Activated naive CD8-positive, alpha-beta T cell (primary cell): ENCODE data around the gene ERMP1.
A peak's percentile ranks its signal among the peaks of the same experiment; 100 is the strongest.
"Not testable (repeated sequence)": the region's sequence is repeated elsewhere in the genome, so short reads cannot be mapped to it uniquely, and the experiment has no call there.

Experiments used
- H3K27ac Mint-ChIP-seq: one replicate; pipeline ENCODE4 v1.8.0; 2021; ENCODE audit warnings: mixed read lengths
- H3K27me3 Mint-ChIP-seq: one replicate; pipeline ENCODE4 v1.8.0; 2021; ENCODE audit warnings: mixed read lengths
- H3K36me3 Mint-ChIP-seq: one replicate; pipeline ENCODE4 v1.8.0; 2021; ENCODE audit warnings: mixed read lengths
- H3K4me1 Mint-ChIP-seq: one replicate; pipeline ENCODE4 v1.8.0; 2021; ENCODE audit warnings: low read depth, mixed read lengths
- H3K4me3 Mint-ChIP-seq: one replicate; pipeline ENCODE4 v1.8.0; 2021; ENCODE audit warnings: mild to moderate bottlenecking, mixed read lengths
- H3K9me3 Mint-ChIP-seq: one replicate; pipeline ENCODE4 v1.8.0; 2021; ENCODE audit warnings: low read depth, mixed read lengths

The ERMP1 gene

DNA sequence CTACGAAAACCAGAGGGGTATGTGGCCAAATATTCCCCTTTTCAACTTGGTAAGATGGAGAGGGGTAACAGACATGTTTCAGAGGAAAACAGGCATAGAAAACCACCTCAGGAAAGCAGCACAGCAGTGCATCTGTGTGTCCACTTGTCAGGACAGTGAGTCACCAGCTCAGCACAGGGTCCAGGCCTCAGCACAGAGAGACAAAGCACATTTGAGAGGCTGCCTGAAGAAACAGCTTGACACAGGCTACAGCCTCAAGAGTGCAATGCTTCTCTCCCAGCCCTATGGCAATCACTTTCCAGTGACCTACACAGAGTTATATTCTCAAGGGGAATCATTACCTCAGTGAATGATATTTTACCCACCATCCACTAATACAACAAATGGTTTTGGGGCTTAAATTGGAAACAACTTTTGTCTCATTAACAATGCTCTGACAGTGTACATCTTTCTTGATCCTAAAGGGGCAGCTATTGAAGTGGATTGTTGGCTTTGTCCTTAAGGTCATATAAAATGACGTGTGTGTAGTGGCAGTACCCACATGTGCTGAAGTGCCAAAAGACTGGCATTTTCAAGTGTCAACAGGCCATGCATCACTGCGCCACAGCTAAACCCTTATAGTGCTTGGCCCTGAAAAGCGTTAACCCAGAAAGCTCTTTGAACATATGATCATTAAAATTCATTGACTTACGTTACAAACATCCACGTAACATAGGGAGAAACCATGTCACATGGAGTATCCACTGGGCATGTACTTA, 46.4 kb downstream of the ERMP1 start:
- Mint-ChIP-seq H3K27me3 (no peaks in the 10 kb centered on the region), H3K9me3 (peaks cover 8% of the 10 kb centered on the region), H3K36me3 (peaks cover 50% of the 10 kb centered on the region), H3K27ac (peak overlapping the region; percentile 51), H3K4me1 (peaks cover 38% of the 10 kb centered on the region), H3K4me3 (no peak overlapping the region)

DNA sequence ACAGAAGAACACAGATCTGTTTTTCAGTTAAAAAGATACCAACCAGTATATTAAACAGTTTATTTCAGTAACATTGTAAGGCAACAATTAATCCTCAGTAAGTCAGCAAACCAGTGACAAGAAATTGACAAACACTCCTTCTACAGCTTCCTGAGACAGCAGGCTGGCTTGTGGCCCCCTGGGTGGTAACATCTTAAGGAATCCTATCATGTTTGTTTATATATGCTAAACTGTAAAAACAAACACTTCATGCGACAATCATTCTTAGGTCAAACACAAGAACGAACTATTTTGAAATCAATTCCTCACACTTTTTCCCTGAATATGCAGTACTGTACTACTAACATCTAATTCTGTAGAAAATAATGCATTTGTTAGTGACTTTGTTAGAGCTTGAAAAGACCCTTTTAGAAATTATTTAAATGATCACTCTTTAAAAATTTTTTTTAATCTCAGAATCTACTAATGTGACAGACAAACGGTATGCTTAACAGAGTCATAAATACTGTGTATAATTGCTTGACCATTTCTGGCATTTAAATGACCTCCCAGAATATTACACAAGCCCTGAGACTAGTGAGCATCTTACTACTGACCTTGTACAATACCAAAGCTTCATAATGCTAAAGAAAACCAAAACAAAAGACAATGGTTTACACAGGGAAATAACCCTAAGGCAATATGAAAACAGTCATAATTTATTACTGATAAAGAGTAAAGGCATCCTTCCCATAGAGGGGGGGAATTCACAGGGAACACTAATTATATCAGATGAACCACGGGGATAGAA, 48.2 kb downstream of the ERMP1 start:
- H3K9me3 Mint-ChIP-seq, result peaks cover 12% of the 10 kb centered on the region
- H3K4me1 Mint-ChIP-seq, result peaks cover 23% of the 10 kb centered on the region
- H3K4me3 Mint-ChIP-seq, result no peak overlapping the region
- H3K27me3 Mint-ChIP-seq, result no peaks in the 10 kb centered on the region
- H3K27ac Mint-ChIP-seq, result peak overlapping the region; percentile 55
- peaks cover 51% of the 10 kb centered on the region for H3K36me3 Mint-ChIP-seq

DNA sequence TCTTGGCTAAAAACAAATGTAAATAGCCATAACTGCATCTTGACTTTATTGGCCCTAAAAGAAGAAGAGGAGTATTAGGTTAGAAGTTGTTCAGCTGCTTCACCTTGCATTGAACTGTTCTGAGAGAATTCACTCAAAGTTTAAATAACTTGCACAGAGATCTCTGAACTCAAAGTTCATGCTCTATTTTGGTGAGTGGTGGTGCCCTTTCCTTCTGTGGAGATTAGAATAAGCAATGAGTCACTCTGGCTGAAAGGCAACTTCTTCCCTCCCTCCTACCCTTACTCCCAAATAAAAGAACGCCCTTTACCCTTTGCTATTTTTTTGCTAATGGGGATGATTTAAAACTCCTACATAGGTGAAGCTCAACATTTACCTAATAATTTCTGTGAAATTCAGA, 48.9 kb downstream of the ERMP1 start:
- H3K9me3 Mint-ChIP-seq, result peaks cover 12% of the 10 kb centered on the region
- peaks cover 23% of the 10 kb centered on the region for H3K4me1 Mint-ChIP-seq
- H3K27me3 Mint-ChIP-seq, result no peaks in the 10 kb centered on the region
- peaks cover 49% of the 10 kb centered on the region for H3K36me3 Mint-ChIP-seq
- no peak overlapping the region for H3K4me3 Mint-ChIP-seq
- peak overlapping the region; percentile 41 for H3K27ac Mint-ChIP-seq

DNA sequence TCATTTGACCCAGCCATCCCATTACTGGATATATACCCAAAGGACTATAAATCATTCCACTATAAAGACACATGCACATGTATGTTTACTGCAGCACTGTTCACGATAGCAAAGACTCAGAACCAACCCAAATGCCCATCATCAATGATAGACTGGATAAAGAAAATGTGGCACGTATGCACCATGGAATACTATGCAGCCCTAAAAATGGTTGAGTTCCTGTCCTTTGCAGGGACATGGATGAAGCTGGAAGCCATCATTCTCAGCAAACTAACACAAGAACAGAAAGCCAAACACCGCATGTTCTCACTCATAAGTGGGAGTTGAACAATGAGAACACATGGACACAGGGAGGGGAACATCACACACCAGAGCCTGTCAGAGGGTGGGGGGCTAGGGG, 49.5 kb downstream of the ERMP1 start:
- not testable (repeated sequence) for H3K27ac Mint-ChIP-seq, H3K27me3 Mint-ChIP-seq, H3K4me3 Mint-ChIP-seq
- peaks cover 13% of the 10 kb centered on the region for H3K9me3 Mint-ChIP-seq
- peaks cover 18% of the 10 kb centered on the region for H3K4me1 Mint-ChIP-seq
- H3K36me3 Mint-ChIP-seq, result peaks cover 50% of the 10 kb centered on the region

DNA sequence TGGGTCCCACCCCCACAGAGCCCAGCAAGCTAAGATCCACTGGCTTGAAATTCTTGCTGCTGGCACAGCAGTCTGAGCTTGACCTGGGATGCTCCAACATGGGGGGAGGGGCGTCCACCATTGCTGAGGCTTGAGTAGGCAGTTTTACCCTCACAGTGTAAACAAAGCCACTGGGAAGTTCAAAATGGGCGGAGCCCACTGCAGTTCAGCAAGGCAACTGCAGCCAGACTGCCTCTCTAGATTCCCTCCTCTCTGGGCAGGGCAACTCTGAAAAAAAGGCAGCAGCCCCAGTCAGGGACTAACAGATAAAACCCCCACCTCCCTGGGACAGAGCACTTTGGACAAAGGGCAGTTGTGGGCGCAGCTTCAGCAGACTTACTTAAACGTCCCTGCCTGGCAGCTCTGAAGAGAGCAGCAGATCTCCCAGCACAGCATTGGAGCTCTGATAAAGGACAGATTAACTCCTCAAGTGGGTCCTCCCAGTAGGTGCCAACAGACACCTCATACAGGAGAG, 53.2 kb downstream of the ERMP1 start:
- H3K4me1 Mint-ChIP-seq, H3K4me3 Mint-ChIP-seq, H3K27me3 Mint-ChIP-seq, H3K27ac Mint-ChIP-seq: not testable (repeated sequence)
- peaks cover 20% of the 10 kb centered on the region for H3K9me3 Mint-ChIP-seq
- H3K36me3 Mint-ChIP-seq, result peaks cover 61% of the 10 kb centered on the region

DNA sequence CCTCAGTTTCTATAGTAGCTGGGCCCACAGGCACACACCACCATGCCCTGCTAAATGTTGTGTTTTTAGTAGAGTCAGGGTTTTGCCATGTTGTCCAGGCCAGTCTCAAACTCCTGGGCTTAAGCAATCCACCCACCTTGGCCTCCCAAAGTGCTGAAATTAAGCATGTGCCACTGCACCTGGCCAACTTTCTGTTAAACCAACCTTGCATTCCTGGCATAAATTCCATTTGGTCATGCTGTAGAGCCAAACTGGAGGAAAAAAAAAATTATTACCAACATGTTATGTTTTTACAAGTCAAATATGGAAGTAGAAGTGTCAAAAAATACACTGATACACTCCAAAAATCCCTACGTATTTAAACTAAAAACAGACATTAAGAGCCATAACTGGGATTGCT, 54.1 kb downstream of the ERMP1 start:
- H3K27ac Mint-ChIP-seq, result no peak overlapping the region

DNA sequence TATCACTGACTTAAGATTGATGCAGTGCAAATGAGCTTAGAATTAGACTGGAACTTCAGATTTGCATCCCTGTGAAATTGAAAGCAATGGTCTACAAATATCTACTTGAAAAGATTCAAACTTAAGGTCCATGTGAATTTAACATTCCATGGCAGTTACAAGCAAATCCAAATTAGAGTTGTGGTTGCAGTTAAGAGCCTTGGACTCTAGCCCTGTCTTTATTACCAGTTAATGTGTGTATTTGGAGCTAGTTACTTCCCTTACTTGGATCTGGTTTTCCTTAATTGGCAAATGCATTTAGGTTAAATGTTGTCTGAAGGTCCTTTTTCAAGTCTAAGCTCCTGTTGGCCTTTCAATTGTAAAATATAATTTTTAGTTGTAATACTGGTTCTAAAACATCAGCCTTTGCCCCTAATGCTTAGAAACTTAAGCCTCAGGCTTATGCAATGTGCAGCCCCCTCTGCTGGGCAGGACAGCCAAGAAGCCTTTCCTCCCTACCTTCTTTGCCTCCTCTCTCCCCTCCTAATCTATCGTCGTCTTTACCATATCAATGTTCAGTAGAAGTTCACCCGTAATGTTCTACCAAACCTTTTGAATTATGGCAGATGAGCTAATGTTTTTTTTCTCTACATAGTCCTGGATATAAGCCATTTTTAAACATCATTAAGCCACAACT, 59.5 kb downstream of the ERMP1 start:
- H3K27ac Mint-ChIP-seq, result peak overlapping the region; percentile 13
- peaks cover 29% of the 10 kb centered on the region for H3K36me3 Mint-ChIP-seq
- H3K4me3 Mint-ChIP-seq, result no peak overlapping the region
- peaks cover 7% of the 10 kb centered on the region for H3K9me3 Mint-ChIP-seq
- peaks cover 9% of the 10 kb centered on the region for H3K4me1 Mint-ChIP-seq
- no peaks in the 10 kb centered on the region for H3K27me3 Mint-ChIP-seq

More for the DNA sequence above, 54.1 kb downstream of the ERMP1 start:
- Mint-ChIP-seq H3K4me3 (no peak overlapping the region), H3K4me1 (peaks cover 5% of the 10 kb centered on the region), H3K9me3 (peaks cover 20% of the 10 kb centered on the region), H3K36me3 (peaks cover 59% of the 10 kb centered on the region), H3K27me3 (no peaks in the 10 kb centered on the region)

DNA sequence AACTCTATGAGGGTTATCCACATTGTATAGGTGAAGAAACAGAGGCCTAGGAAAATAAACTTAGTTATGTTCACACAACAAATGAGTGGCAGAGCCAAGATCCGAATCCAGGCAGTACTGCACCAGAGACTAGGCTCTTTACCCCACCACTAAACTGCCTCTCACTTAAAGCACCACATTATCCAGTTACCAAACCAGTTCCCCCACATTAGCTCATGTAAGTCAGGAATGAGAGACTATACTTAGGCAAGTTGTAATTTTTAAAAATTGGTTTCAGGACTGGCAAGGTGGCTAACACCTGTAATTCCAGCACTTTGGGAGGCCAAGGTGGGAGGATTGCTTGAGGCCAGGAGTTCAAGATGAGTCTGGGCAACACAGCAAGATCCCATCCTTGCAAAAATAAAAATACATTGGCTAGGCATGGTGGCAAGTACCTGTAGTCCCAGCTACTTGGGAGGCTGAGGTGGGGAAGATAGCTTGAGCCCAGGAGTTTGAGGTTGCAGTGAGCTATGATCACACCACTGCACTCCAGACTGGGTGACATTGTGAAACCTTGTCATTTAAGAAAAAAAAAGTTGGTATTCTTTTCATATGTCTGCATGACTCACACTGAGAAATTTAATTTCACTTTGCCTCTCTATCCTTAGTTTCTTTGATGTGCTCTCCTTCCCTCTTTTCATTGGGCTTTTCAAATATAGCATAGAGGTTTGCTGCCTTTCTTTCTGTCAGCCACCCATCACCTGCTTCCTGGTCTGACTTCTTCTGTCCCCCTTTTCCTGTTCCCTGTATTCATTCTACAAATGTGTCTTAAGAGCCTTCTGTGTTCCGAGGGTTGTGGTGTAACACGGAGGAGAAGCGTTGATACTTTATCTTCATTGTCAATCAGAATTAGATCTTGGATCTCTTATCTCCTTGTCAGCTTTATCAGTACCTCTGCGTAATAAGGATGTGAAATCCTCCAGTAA, 64.7 kb downstream of the ERMP1 start:
- peak overlapping the region; percentile 77 for H3K27ac Mint-ChIP-seq
- no peaks in the 10 kb centered on the region for H3K9me3 Mint-ChIP-seq
- peaks cover 31% of the 10 kb centered on the region for H3K36me3 Mint-ChIP-seq
- H3K4me3 Mint-ChIP-seq, result peak overlapping the region; percentile 38
- H3K27me3 Mint-ChIP-seq, result no peaks in the 10 kb centered on the region
- H3K4me1 Mint-ChIP-seq, result peaks cover 30% of the 10 kb centered on the region

DNA sequence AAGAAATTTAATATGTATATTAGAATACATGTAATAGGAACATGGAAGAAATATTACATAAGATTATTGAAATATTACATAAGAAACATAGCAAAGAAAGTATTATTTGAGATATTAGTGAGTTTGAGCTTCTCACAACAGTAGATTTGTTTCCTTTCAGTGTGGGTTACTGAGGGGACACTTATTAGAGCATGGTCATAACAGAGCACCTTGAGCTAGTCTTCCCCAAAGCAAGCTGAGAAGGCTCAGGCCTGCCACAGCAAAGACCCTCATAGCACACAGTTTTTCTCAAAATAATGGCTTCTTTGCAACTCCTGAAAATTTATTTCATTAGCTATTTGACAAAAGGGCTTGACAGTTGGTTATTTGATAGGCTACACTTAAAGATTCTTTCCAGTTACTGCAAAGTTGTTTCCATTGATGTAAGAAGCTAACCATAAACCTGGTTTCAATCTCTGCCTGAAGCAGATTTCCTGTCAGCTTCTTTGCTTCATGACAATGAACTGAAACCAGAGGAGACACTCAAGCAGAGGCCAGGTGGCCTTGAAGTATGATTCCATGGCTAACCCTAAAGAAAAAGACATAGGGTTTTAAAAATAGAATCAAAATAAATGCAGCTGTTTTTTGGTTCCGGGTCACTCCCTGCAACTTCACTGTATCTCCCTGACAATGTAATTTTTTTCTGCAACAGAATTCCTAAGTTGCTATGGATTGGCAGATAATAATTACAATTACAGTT, 68.6 kb downstream of the ERMP1 start:
- Mint-ChIP-seq H3K4me1 (peaks cover 39% of the 10 kb centered on the region), H3K4me3 (no peak overlapping the region), H3K9me3 (no peaks in the 10 kb centered on the region), H3K36me3 (peaks cover 40% of the 10 kb centered on the region), H3K27ac (peak overlapping the region; percentile 8), H3K27me3 (no peaks in the 10 kb centered on the region)

DNA sequence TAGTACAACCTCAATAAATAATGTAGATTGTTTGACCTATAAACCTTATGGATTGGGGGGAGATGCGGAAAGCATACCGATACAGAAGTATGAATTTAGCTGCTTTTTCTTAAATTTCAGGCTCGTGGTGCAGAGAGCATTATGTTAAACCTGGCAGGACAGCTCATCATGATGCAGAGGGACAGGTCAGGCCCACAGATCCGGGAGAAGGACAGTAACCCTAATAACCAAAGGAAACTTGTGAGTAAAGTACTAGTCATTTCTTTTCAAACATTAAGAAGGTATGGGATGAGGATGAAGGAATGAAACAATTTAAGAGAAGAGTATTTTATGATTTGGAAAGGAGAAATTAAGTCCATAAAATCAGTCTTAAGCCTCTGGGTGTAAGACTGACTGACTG, 70.5 kb downstream of the ERMP1 start:
- Mint-ChIP-seq H3K4me1 (peaks cover 23% of the 10 kb centered on the region), H3K9me3 (no peaks in the 10 kb centered on the region), H3K36me3 (peaks cover 37% of the 10 kb centered on the region), H3K4me3 (no peak overlapping the region), H3K27ac (peak overlapping the region; percentile 47), H3K27me3 (no peaks in the 10 kb centered on the region)

DNA sequence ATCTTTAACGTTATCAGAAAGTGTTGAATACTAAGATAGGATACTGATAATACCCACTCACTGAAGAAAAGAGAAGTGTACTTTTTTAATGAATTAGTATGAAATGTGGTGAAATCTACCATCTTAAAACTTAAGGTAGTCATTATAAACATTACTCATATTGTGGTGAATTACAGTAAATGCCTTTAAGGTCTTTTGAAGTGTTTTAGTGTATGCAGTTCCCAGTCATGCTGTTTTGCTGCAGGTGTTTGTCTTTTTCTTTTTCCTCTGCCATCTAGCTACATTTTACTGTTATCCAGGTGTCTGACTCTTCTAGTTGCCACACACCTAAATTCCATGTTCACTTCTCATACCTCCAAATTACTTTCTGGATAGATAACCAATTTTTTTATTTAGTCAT, 72.6 kb downstream of the ERMP1 start:
- H3K27me3 Mint-ChIP-seq, result no peaks in the 10 kb centered on the region
- H3K9me3 Mint-ChIP-seq, result no peaks in the 10 kb centered on the region
- peaks cover 23% of the 10 kb centered on the region for H3K4me1 Mint-ChIP-seq
- peaks cover 27% of the 10 kb centered on the region for H3K36me3 Mint-ChIP-seq
- H3K4me3 Mint-ChIP-seq, result no peak overlapping the region
- peak overlapping the region; percentile 46 for H3K27ac Mint-ChIP-seq

DNA sequence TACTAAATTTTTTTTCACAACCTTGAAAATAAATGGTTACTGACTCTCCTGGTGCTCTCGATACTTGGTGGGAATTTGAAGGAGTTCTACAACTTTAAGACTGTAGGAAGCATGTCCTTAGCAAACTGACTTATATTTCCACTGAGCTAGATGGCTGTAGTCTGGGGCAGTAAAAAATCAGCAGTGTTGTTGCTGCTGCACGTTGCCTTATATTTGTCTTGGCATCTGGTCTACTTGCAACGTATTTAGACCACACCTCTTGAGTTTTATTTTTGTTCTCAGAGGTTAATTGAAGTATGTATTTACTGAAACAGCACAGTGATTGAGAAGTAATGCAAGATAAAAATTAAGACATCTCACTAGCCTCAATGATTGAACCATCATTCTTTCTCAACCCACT, 76.3 kb downstream of the ERMP1 start:
- Mint-ChIP-seq H3K4me3 (no peak overlapping the region), H3K27ac (no peak overlapping the region), H3K27me3 (no peaks in the 10 kb centered on the region), H3K36me3 (peaks cover 20% of the 10 kb centered on the region), H3K9me3 (no peaks in the 10 kb centered on the region), H3K4me1 (peaks cover 8% of the 10 kb centered on the region)

DNA sequence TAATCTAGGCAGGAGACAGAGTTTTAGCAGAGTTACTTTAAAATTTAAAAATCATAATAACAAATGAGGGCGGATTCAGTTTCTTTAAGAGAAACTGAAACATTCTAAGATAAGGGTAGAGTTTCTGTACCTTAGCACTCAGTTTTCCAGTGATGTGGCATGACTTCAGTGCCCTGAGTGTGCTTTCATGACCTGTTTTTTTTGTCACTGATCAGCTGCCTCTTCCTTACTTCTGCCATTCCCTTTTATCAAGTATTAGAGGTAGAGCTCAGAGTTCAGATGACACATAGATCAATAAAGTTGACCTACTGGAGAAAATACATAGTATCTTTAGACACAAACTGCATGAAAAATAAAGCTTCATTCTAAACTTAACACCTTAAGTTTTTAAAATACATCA, 82.3 kb downstream of the ERMP1 start:
- peaks cover 21% of the 10 kb centered on the region for H3K36me3 Mint-ChIP-seq
- peaks cover 20% of the 10 kb centered on the region for H3K4me1 Mint-ChIP-seq
- H3K4me3 Mint-ChIP-seq, result no peak overlapping the region
- H3K27ac Mint-ChIP-seq, result no peak overlapping the region
- H3K27me3 Mint-ChIP-seq, result no peaks in the 10 kb centered on the region
- peaks cover 7% of the 10 kb centered on the region for H3K9me3 Mint-ChIP-seq
